H1 (cell line): ENCODE results near the gene CGRRF1. TPM values are rescaled to one million over a fixed set of nuclear protein-coding genes. Genes with fewer than 3 reads are reported as not detected.

Experiments used
- CTCF ChIA-PET: fragments of 300-600 bp; sonication (Branson Sonifier 250); formaldehyde crosslinking; loops from one replicate; lab custom pipeline; 2021; ENCODE audit not compliant: partially characterized antibody; lab: Charles Lee
- POLR2A ChIA-PET: fragments of 300-600 bp; sonication (Branson Sonifier 250); formaldehyde crosslinking; loops from one replicate; lab custom pipeline; 2021; ENCODE audit warnings: inconsistent platforms; ENCODE audit not compliant: partially characterized antibody; lab: Charles Lee
- DNase-seq, 2 experiments: peaks; one replicate each; pipeline versions ENCODE4 v3.0.0 to v3.0.0-alpha.2; 2010 to 2022; ENCODE audit warnings: low spot score in 2 of 2, low read depth in 1 of 2, mixed read lengths in 1 of 2
- FAIRE-seq: peaks from 2 replicates; lab custom pipeline; 2011; peaks lifted over from hg19 to GRCh38; lab: Jason Lieb, UNC
- H2AFZ ChIP-seq: 2 replicates; pipeline ENCODE4 v1.8.1; 2012; ENCODE audit warnings: low read length, inconsistent platforms
- H2AK5ac ChIP-seq: 2 replicates; pipeline ENCODE4 v1.6.1; 2013; ENCODE audit warnings: low read depth, low read length
- H2BK120ac ChIP-seq: replicated peaks from 2 replicates; pipeline ENCODE3; 2013; ENCODE audit warnings: low read depth, low read length, inconsistent platforms
- H2BK12ac ChIP-seq: 2 replicates; pipeline ENCODE4 v1.6.1; 2013; ENCODE audit warnings: low read depth, low read length
- H2BK15ac ChIP-seq: 2 replicates; pipeline ENCODE4 v1.6.1; 2013; ENCODE audit warnings: low read length
- H2BK20ac ChIP-seq: 2 replicates; pipeline ENCODE4 v1.6.1; 2013; ENCODE audit warnings: low read length
- H2BK5ac ChIP-seq: 2 replicates; pipeline ENCODE4 v1.6.1; 2013; ENCODE audit warnings: low read depth, low read length
- H3K14ac ChIP-seq: 2 replicates; pipeline ENCODE4 v1.6.1; 2013; ENCODE audit warnings: inconsistent platforms; ENCODE audit not compliant: insufficient read length
- H3K18ac ChIP-seq: 2 replicates; pipeline ENCODE4 v1.6.1; 2013; ENCODE audit warnings: low read length; ENCODE audit errors: extremely low read depth
- H3K23ac ChIP-seq: 2 replicates; pipeline ENCODE4 v1.6.1; 2013; ENCODE audit warnings: inconsistent platforms; ENCODE audit not compliant: insufficient read length
- H3K23me2 ChIP-seq: 2 replicates; pipeline ENCODE4 v1.6.1; 2013; ENCODE audit warnings: low read depth, low read length
- H3K27ac ChIP-seq: 2 replicates; pipeline ENCODE4 v1.6.1; 2011; ENCODE audit warnings: low read depth, low read length, inconsistent platforms
- H3K27me3 ChIP-seq, 4 experiments: replicated peaks in 1 of 4; 1 replicate in 1 of 4; 2 replicates in 3 of 4; pipeline versions ENCODE4 v1.6.1 to v1.8.1; 2011 to 2013; ENCODE audit warnings: low read length in 3 of 4, mild to moderate bottlenecking in 3 of 4, inconsistent platforms in 2 of 4, mixed read lengths in 2 of 4, moderate library complexity in 1 of 4; ENCODE audit not compliant: control insufficient read depth in 3 of 4, insufficient read depth in 3 of 4; ENCODE audit errors: extremely low read depth in 1 of 4
- H3K36me3 ChIP-seq, 4 experiments: 2 replicates each; pipeline versions ENCODE4 v1.6.1 to v1.8.1; 2011 to 2013; ENCODE audit warnings: mild to moderate bottlenecking in 4 of 4, low read length in 3 of 4, moderate library complexity in 2 of 4, control low read depth in 1 of 4, inconsistent platforms in 1 of 4; ENCODE audit not compliant: insufficient read depth in 4 of 4, control insufficient read depth in 2 of 4
- H3K4ac ChIP-seq: replicated peaks from 2 replicates; pipeline ENCODE3; 2013; ENCODE audit warnings: low read length, low read depth, mixed read lengths, inconsistent platforms; ENCODE audit not compliant: insufficient read length
- H3K4me1 ChIP-seq, 4 experiments: replicated peaks in 1 of 4; 1 replicate in 1 of 4; 2 replicates in 3 of 4; pipeline versions ENCODE4 v1.6.1 to v1.8.1; 2011 to 2013; ENCODE audit warnings: low read length in 3 of 4, inconsistent platforms in 2 of 4, mixed read lengths in 1 of 4; ENCODE audit not compliant: insufficient read depth in 4 of 4, control insufficient read depth in 3 of 4
- H3K4me2 ChIP-seq, 2 experiments: 2 replicates each; pipeline versions ENCODE4 v1.6.1 to v1.8.1; 2011 to 2013; ENCODE audit warnings: low read depth in 2 of 2, low read length in 2 of 2, control low read depth in 1 of 2, inconsistent platforms in 1 of 2, mild to moderate bottlenecking in 1 of 2; ENCODE audit not compliant: insufficient read depth in 1 of 2
- H3K4me3 ChIP-seq, 4 experiments: fragments of 200-600, 300-600 bp in 1 of 4; sonication (generic), shearing (Covaris generic), sonication (Bioruptor Twin) in 1 of 4; 2 replicates each; pipeline versions ENCODE4 v1.5.1 to v1.8.1; 2011 to 2016; ENCODE audit warnings: low read length in 4 of 4, low read depth in 3 of 4, control low read depth in 2 of 4, inconsistent platforms in 2 of 4, mild to moderate bottlenecking in 2 of 4, mixed read lengths in 1 of 4, moderate library complexity in 1 of 4; ENCODE audit not compliant: insufficient read depth in 2 of 4; ENCODE audit errors: extremely low read depth in 1 of 4
- H3K56ac ChIP-seq: replicated peaks from 2 replicates; pipeline ENCODE3; 2013; ENCODE audit warnings: low read depth, mild to moderate bottlenecking, mixed read lengths, low read length, inconsistent platforms; ENCODE audit not compliant: insufficient read length
- H3K79me1 ChIP-seq: 2 replicates; pipeline ENCODE4 v1.6.1; 2013; ENCODE audit warnings: low read depth, low read length, control low read depth
- H3K79me2 ChIP-seq, 2 experiments: 2 replicates each; pipeline versions ENCODE4 v1.6.1 to v1.8.1; 2012 to 2013; ENCODE audit warnings: low read length in 2 of 2, mild to moderate bottlenecking in 2 of 2, inconsistent platforms in 1 of 2; ENCODE audit not compliant: insufficient read depth in 2 of 2, control insufficient read depth in 1 of 2
- H3K9ac ChIP-seq, 4 experiments: replicated peaks in 1 of 4; 1 replicate in 1 of 4; 2 replicates in 3 of 4; pipeline versions ENCODE4 v1.6.1 to v1.8.1; 2011 to 2013; ENCODE audit warnings: low read depth in 3 of 4, low read length in 3 of 4, control low read depth in 2 of 4, mild to moderate bottlenecking in 2 of 4, moderate library complexity in 2 of 4, inconsistent platforms in 1 of 4; ENCODE audit errors: extremely low read depth in 1 of 4
- H3K9me3 ChIP-seq, 2 experiments: 2 replicates each; pipeline versions ENCODE4 v1.6.1 to v1.8.1; 2012 to 2013; ENCODE audit warnings: mild to moderate bottlenecking in 2 of 2, moderate library complexity in 2 of 2, control low read depth in 1 of 2, inconsistent platforms in 1 of 2, low read depth in 1 of 2, low read length in 1 of 2, mixed read lengths in 1 of 2; ENCODE audit not compliant: insufficient read depth in 2 of 2
- H4K20me1 ChIP-seq, 2 experiments: replicated peaks in 1 of 2; 2 replicates each; pipeline versions ENCODE3 to v1.8.1; 2011 to 2013; ENCODE audit warnings: inconsistent platforms in 2 of 2, low read length in 2 of 2, mild to moderate bottlenecking in 1 of 2; ENCODE audit not compliant: insufficient read depth in 2 of 2, control insufficient read depth in 1 of 2
- H4K5ac ChIP-seq: 2 replicates; pipeline ENCODE4 v1.6.1; 2013; ENCODE audit warnings: low read length, low read depth, mixed read lengths, inconsistent platforms; ENCODE audit not compliant: insufficient read length
- H4K8ac ChIP-seq: 2 replicates; pipeline ENCODE4 v1.8.0; 2013; ENCODE audit warnings: mild to moderate bottlenecking, moderate library complexity, low read length, inconsistent platforms; ENCODE audit not compliant: insufficient read depth; ENCODE audit errors: extremely low read depth
- H4K91ac ChIP-seq: replicated peaks from 2 replicates; pipeline ENCODE3; 2013; ENCODE audit warnings: low read length, mixed read lengths, inconsistent platforms; ENCODE audit not compliant: insufficient read length
- BCL11A ChIP-seq, 2 experiments: IDR thresholded peaks; one replicate each; pipeline ENCODE4 v1.6.1; 2011; ENCODE audit warnings: low read depth in 2 of 2, low read length in 2 of 2, mild to moderate bottlenecking in 2 of 2
- EZH2 ChIP-seq: fragments of 200-600 bp; sonication (generic); IDR thresholded peaks from 2 replicates; pipeline ENCODE4 v1.7.1; 2012; ENCODE audit warnings: low read depth, mild to moderate bottlenecking, moderate library complexity, low read length, inconsistent platforms; ENCODE audit not compliant: severe bottlenecking
- GTF2F1 ChIP-seq: IDR thresholded peaks from 2 replicates; pipeline ENCODE4 v1.6.1; 2012; ENCODE audit warnings: low read depth, low read length, improper control_type of control experiment, borderline replicate concordance
- HDAC2 ChIP-seq, 2 experiments: fragments of 300-600 bp in 1 of 2; sonication (generic) in 1 of 2; IDR thresholded peaks; 2 replicates each; pipeline ENCODE4 v1.6.1; 2011 to 2012; ENCODE audit warnings: low read depth in 2 of 2, low read length in 2 of 2, mild to moderate bottlenecking in 2 of 2, moderate library complexity in 2 of 2, borderline replicate concordance in 1 of 2, inconsistent platforms in 1 of 2
- JUN ChIP-seq: IDR thresholded peaks from 2 replicates; pipeline ENCODE4 v1.6.1; 2011; ENCODE audit warnings: low read depth, mild to moderate bottlenecking, improper control_type of control experiment, low read length
- RBBP5 ChIP-seq: IDR thresholded peaks from 2 replicates; pipeline ENCODE4 v1.7.1; 2012; ENCODE audit warnings: low read depth, mild to moderate bottlenecking, inconsistent platforms, low read length, moderate library complexity, borderline replicate concordance
- RNF2 ChIP-seq: fragments of 200-900, 300-1000 bp; sonication (generic); IDR thresholded peaks from 2 replicates; pipeline ENCODE4 v1.7.1; 2016; ENCODE audit warnings: borderline replicate concordance, low read depth, mild to moderate bottlenecking, antibody characterized with exemption, low read length; ENCODE audit not compliant: poor library complexity, severe bottlenecking; ENCODE audit errors: missing control alignments
- TAF7 ChIP-seq: optimal IDR thresholded peaks from 2 replicates; pipeline ENCODE3; 2011; ENCODE audit warnings: low read depth, mild to moderate bottlenecking, inconsistent platforms, low read length, moderate library complexity, borderline replicate concordance
- TEAD4 ChIP-seq: IDR thresholded peaks from 2 replicates; pipeline ENCODE4 v1.6.1; 2012; ENCODE audit warnings: low read depth, low read length, inconsistent platforms, mixed read lengths
- WGBS, 2 experiments: shearing (Covaris generic) in 1 of 2; methylation state at CpG; one replicate each; pipeline versions ENCODE4 v1.1.6 to v1.1.7; 2013 to 2015; ENCODE audit warnings: low lambda C conversion rate in 2 of 2, mixed read lengths in 2 of 2, inconsistent platforms in 1 of 2, low coverage in 1 of 2, missing lambda C conversion rate in 1 of 2; ENCODE audit not compliant: insufficient replicate concordance in 2 of 2, insufficient coverage in 1 of 2, insufficient read length in 1 of 2; ENCODE audit errors: extremely low coverage in 1 of 2, missing lambda C conversion rate in 1 of 2; 5-methylcytosine and 5-hydroxymethylcytosine counted together
- polyA plus RNA-seq, 7 experiments: library from polyadenylated mRNA; depleted of rRNA in 3 of 7; stranded (reverse) in 5 of 7; unstranded in 2 of 7; fragments of >200 nt in 5 of 7; fragments of 200-250 nt in 2 of 7; gene quantifications; 1 replicate in 5 of 7; 2 replicates in 1 of 7; 4 replicates in 1 of 7; pipeline versions ENCODE4 v1.2.1 to v1.2.3, GENCODE V29; 2011 to 2013; ENCODE audit warnings: missing spikeins in 2 of 7, mixed read lengths in 2 of 7
- total RNA-seq: library from RNA; stranded (reverse); fragmentation: NEBNext Ultra II Directional; extraction: Animal tissue kit (Norgen Biotek cat#: 25700); gene quantifications from 2 replicates; pipeline ENCODE4 v1.2.1, GENCODE V29; 2021
- TF ChIP-seq, protein P1 (sequence below): IDR thresholded peaks from 2 replicates; pipeline ENCODE4 v1.6.1; 2012; ENCODE audit warnings: inconsistent platforms

CGRRF1 gene
- total and polyA plus RNA-seq, 2 of the 8 experiments (the other 6 are each of a cell fraction or from before 2014, with no cell fraction given) = 7.4 to 20.2 TPM

- Histone ChIP-seq H3K14ac (no peak overlapping the region), H2BK120ac (no peak overlapping the region), H3K36me3 (no peaks in the 10 kb centered on the region), H3K27ac (no peak overlapping the region), H3K79me2 (no peaks in the 10 kb centered on the region), H3K4ac (no peak overlapping the region), H2AK5ac (no peak overlapping the region), H4K20me1 (no peaks in the 10 kb centered on the region), H3K56ac (no peak overlapping the region), H4K5ac (no peak overlapping the region), H3K4me3 (no peak overlapping the region), H2BK15ac (no peak overlapping the region), H3K18ac (no peak overlapping the region), H4K91ac (no peak overlapping the region), H4K8ac (no peak overlapping the region), H3K23me2 (no peaks in the 10 kb centered on the region), H3K4me1 (no peaks in the 10 kb centered on the region; a peak in 1 of 7 replicates), H3K79me1 (no peaks in the 10 kb centered on the region), H2BK20ac (no peak overlapping the region), H2AFZ (0 out of 2 replicates have a peak overlapping the region, but pooled peaks have one; percentile 45), H3K9me3 (no peaks in the 10 kb centered on the region), H3K23ac (no peak overlapping the region), H3K27me3 (no peaks in the 10 kb centered on the region), H2BK5ac (no peak overlapping the region), H3K9ac (no peak overlapping the region), H2BK12ac (no peak overlapping the region), H3K4me2 (no peak overlapping the region)
- FAIRE-seq (no peak), DNase-seq (no peak)
- WGBS, 2 experiments = 82% methylated on average over 5 of the region's 5 CpGs; no CpG with 5 or more reads in 1 of the 2 experiments
- POLR2A ChIA-PET = interaction anchor here (1.6 kb wide), 1 partner anchor 10 kb away, joined by 3 read pairs; the partner anchor contains the start of gene GMFB
- TF ChIP-seq RNF2 (no peak), JUN (no peak), TEAD4 (no peak), HDAC2 (IDR thresholded peaks at IDR 0.05; ENCODE audit: borderline replicate concordance in 1 of 2, low read depth in 2 of 2, low read length in 2 of 2) (no peak), EZH2 (no peak), GTF2F1 (no peak), TAF7 (no peak), BCL11A (IDR thresholded peaks at IDR 0.05; ENCODE audit: low read depth in 2 of 2, low read length in 2 of 2) (no peak), RBBP5 (no peak)
- TF ChIP-seq, protein P1, sequence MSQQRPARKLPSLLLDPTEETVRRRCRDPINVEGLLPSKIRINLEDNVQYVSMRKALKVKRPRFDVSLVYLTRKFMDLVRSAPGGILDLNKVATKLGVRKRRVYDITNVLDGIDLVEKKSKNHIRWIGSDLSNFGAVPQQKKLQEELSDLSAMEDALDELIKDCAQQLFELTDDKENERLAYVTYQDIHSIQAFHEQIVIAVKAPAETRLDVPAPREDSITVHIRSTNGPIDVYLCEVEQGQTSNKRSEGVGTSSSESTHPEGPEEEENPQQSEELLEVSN = no peak
- CTCF ChIA-PET = no interaction called here
Observed at GRCh38 chr14:54498095-54498531, 11.6 kb upstream of the CGRRF1 start.
